A549 (cell line): ENCODE results near the gene TTC33.

ENCODE experiments used
- CTCF ChIP-seq: fragments of >200 bp; sonication (Bioruptor Twin); formaldehyde crosslinking; IDR thresholded peaks from 3 replicates; pipeline ENCODE4 v1.5.1; 2016
- RFX5 ChIP-seq: fragments of 450-650 bp; IDR thresholded peaks from 2 replicates; pipeline ENCODE4 v1.7.1; 2014; ENCODE audit warnings: antibody characterized with exemption, mild to moderate bottlenecking, moderate library complexity

- TF ChIP-seq CTCF: no peak
- no peak for TF ChIP-seq RFX5
These were observed 12.0 kb downstream of the TTC33 start for GRCh38 chr5:40743771-40744170.
